ENCODE measurements around the gene SHKBP1. TPM values are rescaled to one million over a fixed set of nuclear protein-coding genes. Genes with fewer than 3 reads are reported as not detected.

SHKBP1 gene
- total and polyA plus RNA-seq, 2 of the 13 experiments (the other 11 are each of a cell fraction or from before 2014, with no cell fraction given) = 16.2 to 17.4 TPM

DNA sequence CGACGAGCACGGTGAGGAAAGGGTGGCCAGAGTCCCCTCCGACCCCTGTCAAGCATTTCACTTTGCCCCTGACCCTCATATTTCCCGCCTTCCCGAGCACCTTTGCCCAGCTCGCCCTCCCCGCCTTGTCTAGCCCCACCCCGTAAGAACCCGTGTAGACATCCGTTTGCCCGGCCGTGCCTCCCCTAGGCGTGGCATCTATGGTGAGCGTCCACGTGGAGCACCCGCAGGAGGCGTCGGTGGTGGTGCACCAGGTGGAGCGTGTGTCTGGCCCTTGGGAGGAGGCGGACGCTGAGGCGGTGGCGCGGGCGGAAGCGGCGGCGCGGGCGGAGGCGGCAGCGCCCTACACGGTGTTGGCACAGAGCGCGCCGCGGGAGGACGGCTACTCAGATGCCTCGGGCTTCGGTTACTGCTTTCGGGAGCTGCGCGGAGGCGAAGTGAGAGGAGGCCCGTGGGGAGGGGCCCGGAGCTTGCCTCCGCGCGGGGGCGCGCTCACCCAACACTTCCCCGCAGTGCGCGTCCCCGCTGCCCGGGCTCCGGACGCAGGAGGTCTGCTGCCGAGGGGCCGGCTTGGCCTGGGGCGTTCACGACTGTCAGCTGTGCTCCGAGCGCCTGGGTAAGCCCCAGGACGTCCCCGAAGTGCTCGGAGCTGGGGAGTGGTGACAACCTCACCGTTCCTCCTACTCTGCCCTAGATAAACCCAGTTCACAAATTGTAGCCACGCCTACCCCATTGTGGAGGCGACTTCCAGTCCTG, 28.7 kb downstream of the SHKBP1 start (continued):
- TF ChIP-seq, protein P1, sequence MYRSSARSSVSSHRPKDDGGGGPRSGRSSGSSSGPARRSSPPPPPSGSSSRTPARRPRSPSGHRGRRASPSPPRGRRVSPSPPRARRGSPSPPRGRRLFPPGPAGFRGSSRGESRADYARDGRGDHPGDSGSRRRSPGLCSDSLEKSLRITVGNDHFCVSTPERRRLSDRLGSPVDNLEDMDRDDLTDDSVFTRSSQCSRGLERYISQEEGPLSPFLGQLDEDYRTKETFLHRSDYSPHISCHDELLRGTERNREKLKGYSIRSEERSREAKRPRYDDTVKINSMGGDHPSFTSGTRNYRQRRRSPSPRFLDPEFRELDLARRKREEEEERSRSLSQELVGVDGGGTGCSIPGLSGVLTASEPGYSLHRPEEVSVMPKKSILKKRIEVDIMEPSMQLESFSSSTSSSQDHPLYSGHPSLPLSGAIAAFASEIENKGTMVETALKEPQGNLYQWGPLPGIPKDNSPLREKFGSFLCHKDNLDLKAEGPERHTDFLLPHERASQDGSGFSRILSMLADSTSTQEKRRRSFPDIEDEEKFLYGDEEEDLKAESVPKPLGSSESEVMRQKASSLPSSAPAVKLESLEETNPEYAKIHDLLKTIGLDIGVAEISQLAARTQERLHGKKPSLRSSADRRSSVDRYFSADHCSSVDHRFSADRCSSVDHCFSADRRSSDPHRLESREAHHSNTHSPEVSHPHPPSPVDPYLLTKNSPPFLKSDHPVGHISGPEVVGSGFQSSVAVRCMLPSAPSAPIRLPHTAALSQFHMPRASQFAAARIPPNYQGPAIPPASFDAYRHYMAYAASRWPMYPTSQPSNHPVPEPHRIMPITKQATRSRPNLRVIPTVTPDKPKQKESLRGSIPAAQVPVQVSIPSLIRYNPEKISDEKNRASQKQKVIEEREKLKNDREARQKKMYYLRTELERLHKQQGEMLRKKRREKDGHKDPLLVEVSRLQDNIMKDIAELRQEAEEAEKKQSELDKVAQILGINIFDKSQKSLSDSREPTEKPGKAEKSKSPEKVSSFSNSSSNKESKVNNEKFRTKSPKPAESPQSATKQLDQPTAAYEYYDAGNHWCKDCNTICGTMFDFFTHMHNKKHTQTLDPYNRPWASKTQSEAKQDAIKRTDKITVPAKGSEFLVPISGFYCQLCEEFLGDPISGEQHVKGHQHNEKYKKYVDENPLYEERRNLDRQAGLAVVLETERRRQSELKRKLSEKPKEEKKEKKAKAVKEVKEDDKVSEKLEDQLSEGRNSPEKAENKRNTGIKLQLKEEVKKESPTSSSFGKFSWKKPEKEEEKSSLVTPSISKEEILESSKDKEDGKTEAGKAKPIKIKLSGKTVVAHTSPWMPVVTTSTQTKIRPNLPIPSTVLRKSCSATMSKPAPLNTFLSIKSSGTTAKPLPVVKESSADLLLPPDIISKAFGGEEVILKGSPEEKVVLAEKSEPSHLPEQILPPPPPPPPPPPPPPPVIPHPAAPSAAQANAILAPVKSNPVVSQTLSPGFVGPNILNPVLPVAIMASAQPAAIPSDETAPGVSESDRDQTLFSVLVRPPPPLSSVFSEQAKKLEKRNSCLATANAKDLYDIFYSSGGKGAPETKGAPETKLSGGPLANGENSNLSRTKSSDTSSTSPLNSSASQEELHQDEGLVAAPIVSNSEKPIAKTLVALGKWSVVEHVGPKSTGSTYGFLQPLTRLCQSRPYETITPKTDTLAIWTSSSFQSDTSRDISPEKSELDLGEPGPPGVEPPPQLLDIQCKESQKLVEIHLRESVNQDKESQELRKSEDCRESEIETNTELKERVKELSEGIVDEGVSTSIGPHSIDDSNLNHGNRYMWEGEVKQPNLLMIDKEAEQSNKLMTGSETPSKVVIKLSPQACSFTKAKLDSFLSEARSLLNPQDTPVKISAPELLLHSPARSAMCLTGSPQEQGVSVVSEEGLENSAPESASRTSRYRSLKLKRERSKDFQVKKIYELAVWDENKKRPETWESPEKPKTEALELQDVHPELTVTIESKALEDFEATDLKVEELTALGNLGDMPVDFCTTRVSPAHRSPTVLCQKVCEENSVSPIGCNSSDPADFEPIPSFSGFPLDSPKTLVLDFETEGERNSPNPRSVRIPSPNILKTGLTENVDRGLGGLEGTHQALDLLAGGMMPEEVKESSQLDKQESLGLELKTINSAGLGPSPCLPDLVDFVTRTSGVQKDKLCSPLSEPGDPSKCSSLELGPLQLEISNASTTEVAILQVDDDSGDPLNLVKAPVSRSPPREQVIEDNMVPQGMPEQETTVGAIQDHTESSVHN (CRISPR knock-in tag; IDR thresholded peaks at IDR 0.05) = no peak
- TF ChIP-seq PTBP1 (IDR thresholded peaks at IDR 0.05; ENCODE audit: low read depth, low read length, poor library complexity, severe bottlenecking) (no peak), CC2D1A (CRISPR knock-in tag; IDR thresholded peaks at IDR 0.05) (no peak), RORA (CRISPR knock-in tag; IDR thresholded peaks at IDR 0.05) (no peak), ZNF597 (CRISPR knock-in tag; IDR thresholded peaks at IDR 0.05) (no peak), KLF12 (CRISPR knock-in tag; IDR thresholded peaks at IDR 0.05; ENCODE audit: borderline replicate concordance) (no peak), SOX5 (CRISPR knock-in tag; IDR thresholded peaks at IDR 0.05; ENCODE audit: borderline replicate concordance) (no peak), ZHX2 (IDR thresholded peaks at IDR 0.05; ENCODE audit: low read depth) (no peak), ZHX2 (CRISPR knock-in tag; IDR thresholded peaks at IDR 0.05; ENCODE audit: borderline replicate concordance) (no peak), ZNF530 (CRISPR knock-in tag; IDR thresholded peaks at IDR 0.05; ENCODE audit: low read depth) (no peak), MXI1 (IDR thresholded peaks at IDR 0.05; ENCODE audit: borderline replicate concordance, low read depth, low read length) (peak; percentile 37; the same call in 1 of the 3 replicates), MEIS2 (CRISPR knock-in tag; IDR thresholded peaks at IDR 0.05) (no peak)
